Activated CD8-positive, alpha-beta T cell treated with anti-CD3 and anti-CD28 coated beads for 36 hours (primary cell): ENCODE results near the gene NFIA. TPM values are rescaled to one million over a fixed set of nuclear protein-coding genes. Genes with fewer than 3 reads are reported as not detected.

Source experiments
- ATAC-seq: fragments of 200-7000 bp; cut with Tn5 transposase; one replicate; pipeline ENCODE4 v1.10.0; 2021; ENCODE audit warnings: mild to moderate bottlenecking, moderate library complexity
- CTCF ChIA-PET: fragments of 350-600 bp; sonication (Branson Sonifier 250); formaldehyde crosslinking; loops from one replicate; lab custom pipeline; 2021; ENCODE audit warnings: antibody characterized with exemption; lab: Charles Lee
- POLR2A ChIA-PET: fragments of 350-600 bp; sonication (Branson Sonifier 250); formaldehyde crosslinking; loops from one replicate; lab custom pipeline; 2021; ENCODE audit warnings: antibody characterized with exemption; lab: Charles Lee
- DNase-seq: peaks from one replicate; pipeline ENCODE4 v3.0.0-alpha.2; 2020
- H3K27ac Mint-ChIP-seq: one replicate; pipeline ENCODE4 v1.8.0; 2021; ENCODE audit warnings: mild to moderate bottlenecking, mixed read lengths
- H3K27me3 Mint-ChIP-seq: one replicate; pipeline ENCODE4 v1.8.0; 2021; ENCODE audit warnings: mixed read lengths
- H3K36me3 Mint-ChIP-seq: one replicate; pipeline ENCODE4 v1.8.0; 2021; ENCODE audit warnings: low read depth, mixed read lengths
- H3K4me1 Mint-ChIP-seq: one replicate; pipeline ENCODE4 v1.8.0; 2021; ENCODE audit warnings: low read depth, mixed read lengths
- H3K4me3 Mint-ChIP-seq: one replicate; pipeline ENCODE4 v1.8.0; 2021; ENCODE audit warnings: mild to moderate bottlenecking, moderate library complexity, mixed read lengths
- H3K9me3 Mint-ChIP-seq: one replicate; pipeline ENCODE4 v1.8.0; 2021; ENCODE audit warnings: mixed read lengths
- intact Hi-C: fragments of 100-400 bp; cut with micrococcal nuclease; formaldehyde crosslinking; loops from one replicate; pipeline ENCODE4 v1.10.0; 2022
- total RNA-seq, 2 experiments: library from RNA; stranded (reverse); gene quantifications; one replicate each; pipeline ENCODE4 v1.2.3, GENCODE V29; 2021
- TF ChIP-seq, protein P1 (sequence below): fragments of 200-600 bp; IDR thresholded peaks from one replicate; pipeline ENCODE4 v1.8.0; 2022; ENCODE audit warnings: antibody characterized with exemption, mild to moderate bottlenecking

NFIA gene
- total RNA-seq, 2 experiments from 2014 or later = 1.9 to 2.4 TPM

DNA sequence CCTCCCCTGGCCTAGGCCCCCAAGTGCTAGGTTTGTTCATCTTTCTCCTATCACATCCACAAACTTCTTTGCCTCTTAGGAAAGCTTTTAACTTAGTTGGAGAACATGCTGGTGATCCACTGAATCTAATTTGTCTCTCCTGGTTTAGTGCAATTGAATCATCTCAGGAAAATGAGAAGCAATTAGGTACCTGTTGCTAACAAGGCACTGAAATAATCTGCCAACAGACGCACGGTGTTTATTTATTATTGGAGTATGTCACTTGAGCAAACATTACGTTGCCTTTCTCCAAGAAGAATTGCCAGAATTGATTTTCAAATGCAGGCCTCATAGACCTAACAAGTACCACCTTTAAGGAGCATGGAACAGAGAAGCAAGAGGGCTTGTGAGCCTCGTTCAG, 309.4 kb downstream of the NFIA start:
- H3K9me3 Mint-ChIP-seq = no peaks in the 10 kb centered on the region
- DNase-seq = no peak
- H3K27ac Mint-ChIP-seq = no peak overlapping the region
- H3K4me3 Mint-ChIP-seq = no peak overlapping the region
- H3K27me3 Mint-ChIP-seq = no peaks in the 10 kb centered on the region
- TF ChIP-seq, protein P1, sequence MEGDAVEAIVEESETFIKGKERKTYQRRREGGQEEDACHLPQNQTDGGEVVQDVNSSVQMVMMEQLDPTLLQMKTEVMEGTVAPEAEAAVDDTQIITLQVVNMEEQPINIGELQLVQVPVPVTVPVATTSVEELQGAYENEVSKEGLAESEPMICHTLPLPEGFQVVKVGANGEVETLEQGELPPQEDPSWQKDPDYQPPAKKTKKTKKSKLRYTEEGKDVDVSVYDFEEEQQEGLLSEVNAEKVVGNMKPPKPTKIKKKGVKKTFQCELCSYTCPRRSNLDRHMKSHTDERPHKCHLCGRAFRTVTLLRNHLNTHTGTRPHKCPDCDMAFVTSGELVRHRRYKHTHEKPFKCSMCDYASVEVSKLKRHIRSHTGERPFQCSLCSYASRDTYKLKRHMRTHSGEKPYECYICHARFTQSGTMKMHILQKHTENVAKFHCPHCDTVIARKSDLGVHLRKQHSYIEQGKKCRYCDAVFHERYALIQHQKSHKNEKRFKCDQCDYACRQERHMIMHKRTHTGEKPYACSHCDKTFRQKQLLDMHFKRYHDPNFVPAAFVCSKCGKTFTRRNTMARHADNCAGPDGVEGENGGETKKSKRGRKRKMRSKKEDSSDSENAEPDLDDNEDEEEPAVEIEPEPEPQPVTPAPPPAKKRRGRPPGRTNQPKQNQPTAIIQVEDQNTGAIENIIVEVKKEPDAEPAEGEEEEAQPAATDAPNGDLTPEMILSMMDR = no peak
- no peak for ATAC-seq
- ChIA-PET POLR2A (interaction anchor here (1.2 kb wide), 1 partner anchor 10 kb away, joined by 3 read pairs; no protein-coding TSS in a partner anchor), CTCF (interaction anchor here (1.2 kb wide), 1 partner anchor 413 kb away, joined by 3 read pairs; no protein-coding TSS in a partner anchor)
- H3K4me1 Mint-ChIP-seq = peaks cover 8% of the 10 kb centered on the region
- peaks cover 3% of the 10 kb centered on the region for H3K36me3 Mint-ChIP-seq
- intact Hi-C loops = no loop called here

DNA sequence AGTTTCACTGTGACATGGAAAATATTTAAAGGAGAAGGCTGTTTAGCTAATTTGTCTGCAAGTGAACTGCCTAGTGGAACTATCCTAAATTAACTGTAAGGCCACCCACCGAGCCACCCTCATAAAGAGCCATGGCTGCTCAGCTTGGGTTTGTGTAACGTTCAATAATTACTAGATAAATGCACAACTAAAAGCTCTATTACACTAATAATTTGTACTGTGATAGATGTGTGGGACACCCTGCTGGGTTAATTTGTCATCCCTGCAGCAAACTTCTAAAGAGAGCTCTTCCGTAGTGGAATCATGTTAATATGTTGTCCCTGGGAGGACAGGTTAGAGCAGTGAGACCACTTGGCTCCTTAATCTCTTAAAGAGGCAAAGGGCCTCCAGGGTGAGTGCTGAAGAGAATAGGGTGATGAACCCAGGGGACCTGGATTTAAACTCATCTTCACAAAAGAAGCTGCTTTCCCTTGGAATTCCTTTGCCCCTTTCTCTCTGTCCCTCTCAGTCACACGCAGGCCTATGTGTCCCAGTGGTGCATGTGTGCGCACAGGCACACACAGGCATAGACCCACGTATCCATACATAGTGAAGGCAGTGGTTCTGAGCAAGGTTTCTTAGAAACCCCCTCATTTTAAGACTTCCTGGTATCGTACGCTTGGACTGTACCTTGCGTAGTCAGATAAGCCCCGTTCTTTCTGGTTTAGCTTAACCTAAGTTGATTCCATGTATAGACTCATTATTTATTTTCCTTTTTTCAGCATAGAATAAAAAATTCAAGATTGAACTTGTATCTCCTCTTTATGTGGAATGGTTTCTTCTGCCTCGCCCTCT, 310.3 kb downstream of the NFIA start:
- intact Hi-C loops = no loop called here
- TF ChIP-seq, protein P1 = no peak
- Mint-ChIP-seq H3K9me3 (no peaks in the 10 kb centered on the region), H3K27me3 (no peaks in the 10 kb centered on the region), H3K36me3 (peaks cover 3% of the 10 kb centered on the region), H3K27ac (no peak overlapping the region), H3K4me3 (no peak overlapping the region), H3K4me1 (peaks cover 1% of the 10 kb centered on the region)
- CTCF ChIA-PET = interaction anchor here (1.2 kb wide), 1 partner anchor 414 kb away, joined by 3 read pairs; no protein-coding TSS in a partner anchor
- POLR2A ChIA-PET = no interaction called here
- DNase-seq = no peak
- ATAC-seq = no peak

DNA sequence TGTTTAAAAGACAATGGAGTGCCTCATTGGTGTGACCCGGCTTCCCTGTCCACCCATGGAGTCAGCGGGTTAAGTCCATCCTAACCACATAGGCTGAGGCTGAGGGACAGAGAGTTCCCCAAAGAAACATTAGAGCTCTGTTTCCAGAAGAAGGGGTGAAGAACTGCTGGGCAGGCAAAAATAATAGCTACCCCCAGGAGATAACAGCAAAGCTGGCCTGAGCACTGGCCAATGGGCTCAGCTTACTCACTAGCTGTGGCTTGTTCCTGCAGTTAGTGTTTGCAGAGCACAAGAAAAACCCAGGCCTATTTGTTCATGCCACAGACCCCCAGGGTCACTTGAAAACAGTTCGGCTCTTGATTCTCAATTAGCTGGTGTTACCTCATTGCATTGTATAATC, 311.2 kb downstream of the NFIA start:
- DNase-seq (no peak), ATAC-seq (no peak)
- no peaks in the 10 kb centered on the region for H3K9me3 Mint-ChIP-seq
- H3K27ac Mint-ChIP-seq = no peak overlapping the region
- H3K4me3 Mint-ChIP-seq = no peak overlapping the region
- no peaks in the 10 kb centered on the region for H3K27me3 Mint-ChIP-seq
- intact Hi-C loops = no loop called here
- ChIA-PET CTCF (no interaction called here), POLR2A (no interaction called here)
- H3K4me1 Mint-ChIP-seq = no peaks in the 10 kb centered on the region
- TF ChIP-seq, protein P1 = no peak
- H3K36me3 Mint-ChIP-seq = peaks cover 2% of the 10 kb centered on the region

DNA sequence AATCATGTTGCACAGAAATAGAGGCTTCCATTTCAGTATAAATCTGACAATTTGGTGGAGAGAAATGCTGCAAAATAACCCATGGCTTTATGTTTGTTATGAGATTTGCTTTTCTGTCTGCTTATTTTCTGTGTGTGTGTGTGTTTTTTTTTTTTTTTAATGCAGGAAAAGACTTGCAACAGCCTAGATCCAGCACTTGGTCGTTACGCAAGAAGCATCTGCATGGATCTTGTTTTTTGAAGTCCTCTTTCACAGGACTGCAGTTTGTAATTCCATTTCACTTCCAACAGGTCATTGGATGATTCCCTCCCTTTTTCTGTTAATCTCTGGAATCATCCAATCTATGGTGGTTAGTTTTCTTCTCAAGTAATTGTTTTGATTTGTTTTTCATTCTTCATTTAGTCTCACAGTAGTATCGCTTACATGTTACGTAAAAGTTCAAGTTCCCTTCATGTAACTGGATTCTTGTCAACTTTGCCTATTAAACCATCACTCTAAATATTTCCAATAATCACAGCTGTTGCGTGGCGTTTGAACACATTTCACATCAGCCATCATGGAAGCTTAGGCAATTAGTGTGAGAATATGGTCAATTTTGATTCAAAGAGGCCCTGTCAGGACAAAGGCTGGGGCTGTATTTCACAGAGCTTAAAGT, 312.9 kb downstream of the NFIA start:
- Mint-ChIP-seq H3K27ac (no peak overlapping the region), H3K27me3 (no peaks in the 10 kb centered on the region), H3K9me3 (no peaks in the 10 kb centered on the region), H3K4me3 (no peak overlapping the region), H3K36me3 (no peaks in the 10 kb centered on the region), H3K4me1 (no peaks in the 10 kb centered on the region)
- ChIA-PET POLR2A (no interaction called here), CTCF (no interaction called here)
- DNase-seq = no peak
- no peak for ATAC-seq
- TF ChIP-seq, protein P1 = no peak
- intact Hi-C loops = no loop called here

DNA sequence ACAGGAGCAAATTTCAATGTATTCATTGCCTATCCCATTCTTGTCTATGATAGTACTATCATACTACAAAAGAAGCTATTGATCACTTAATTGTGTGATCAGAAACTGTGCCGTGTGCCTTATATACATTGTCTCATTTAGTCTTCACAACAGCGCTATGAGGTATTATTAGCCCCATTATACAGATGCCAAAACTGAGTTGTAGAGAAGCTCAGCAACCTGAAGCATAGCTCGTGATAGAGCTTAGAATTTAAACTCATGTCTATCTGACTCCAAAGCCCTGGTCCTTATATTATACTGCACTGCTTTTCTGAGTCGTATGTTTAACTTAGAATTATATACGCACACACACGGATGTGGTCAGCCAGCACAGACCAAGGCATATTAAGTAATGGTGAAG, 315.1 kb downstream of the NFIA start:
- POLR2A ChIA-PET = no interaction called here

More for the DNA sequence above, 315.1 kb downstream of the NFIA start:
- no peaks in the 10 kb centered on the region for H3K27me3 Mint-ChIP-seq
- H3K4me1 Mint-ChIP-seq = no peaks in the 10 kb centered on the region
- intact Hi-C loops = no loop called here
- H3K4me3 Mint-ChIP-seq = no peak overlapping the region
- H3K36me3 Mint-ChIP-seq = no peaks in the 10 kb centered on the region
- no peak for ATAC-seq
- H3K27ac Mint-ChIP-seq = no peak overlapping the region
- CTCF ChIA-PET = no interaction called here
- H3K9me3 Mint-ChIP-seq = no peaks in the 10 kb centered on the region
- TF ChIP-seq, protein P1 = no peak
- DNase-seq = no peak
